ENCODE measurements around the gene C10orf105.

Gene C10orf105

DNA sequence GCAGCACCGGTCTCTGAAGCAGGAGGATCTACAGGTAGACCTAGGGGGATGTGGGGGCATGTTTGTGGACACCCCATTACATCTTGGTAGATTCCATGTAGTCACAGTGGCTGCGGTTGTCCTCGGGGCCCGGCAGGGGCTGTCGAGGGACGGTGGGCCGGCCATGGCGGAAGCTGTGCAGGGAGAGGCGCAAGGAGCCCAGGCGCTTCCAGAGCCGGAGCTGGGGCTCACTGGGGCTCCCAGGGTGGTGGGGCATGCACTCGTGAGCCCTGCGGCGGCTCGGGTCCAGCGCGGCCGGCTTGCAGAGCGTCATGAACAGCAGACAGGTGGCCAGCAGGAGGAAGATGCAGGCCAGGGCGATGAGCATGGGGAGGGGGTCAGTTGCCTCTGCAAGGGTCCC lies 3.7 kb downstream of the C10orf105 start:
- DNase-seq: no peak

DNA sequence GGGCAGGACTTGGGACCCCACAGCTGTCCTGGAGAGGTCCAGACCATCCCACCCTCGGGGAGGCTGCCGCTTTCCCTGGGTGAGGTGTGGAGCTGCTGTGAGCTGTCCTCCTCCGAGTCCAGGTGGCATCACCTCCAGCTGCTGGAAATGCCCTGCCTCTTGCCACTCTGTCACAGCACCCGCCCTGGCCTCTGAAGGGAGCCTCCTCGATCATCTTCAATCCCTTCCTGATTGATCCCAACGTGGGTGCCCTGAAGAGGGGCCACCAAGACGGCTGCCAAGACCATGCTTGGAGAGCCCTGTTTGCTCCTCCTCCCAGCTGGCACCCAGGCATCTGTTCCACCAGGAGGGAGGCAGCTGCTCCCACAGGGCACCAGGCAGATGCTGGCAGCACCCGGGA lies 4.6 kb downstream of the C10orf105 start:
- DNase-seq: no peak

DNA sequence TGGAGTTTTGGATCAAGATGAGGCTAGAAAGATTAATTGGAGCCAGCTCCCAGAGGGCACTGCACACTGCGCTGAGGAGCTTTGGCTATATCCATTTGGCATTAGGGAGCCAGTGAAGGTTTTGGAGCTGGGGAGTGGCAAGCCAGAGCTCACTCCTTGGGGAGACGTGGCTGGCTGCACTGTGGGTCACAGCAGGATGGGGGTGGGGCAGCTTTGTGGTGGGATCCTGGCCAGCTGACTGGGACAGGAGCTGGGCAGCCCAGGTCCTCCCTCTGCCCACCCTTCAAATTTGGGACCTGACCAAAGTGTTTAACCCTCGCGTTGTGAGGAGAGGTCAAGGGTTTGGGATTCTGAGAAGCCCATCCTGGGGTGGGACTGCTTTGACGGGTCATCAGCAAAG lies 5.0 kb downstream of the C10orf105 start:
- DNase-seq: no peak

DNA sequence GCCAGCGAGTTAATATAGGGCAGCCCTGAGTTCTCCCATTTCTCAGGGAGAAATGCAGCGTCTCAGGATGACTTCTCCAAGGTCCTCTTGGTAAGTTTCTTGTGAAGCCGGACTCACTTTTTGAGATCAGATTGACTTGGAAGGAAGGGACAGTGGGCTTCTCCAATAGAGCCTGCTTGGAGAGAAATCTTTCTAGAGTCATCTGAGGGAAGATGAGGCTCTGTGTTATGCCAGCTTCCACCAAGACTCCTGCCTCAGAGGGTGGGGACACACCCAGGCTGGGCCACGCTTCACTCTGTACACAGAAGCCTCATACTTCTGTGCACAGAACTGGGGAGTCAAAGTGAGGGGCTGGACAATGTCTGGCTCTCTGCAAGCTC lies 5.6 kb downstream of the C10orf105 start:
- DNase-seq: no peak

DNA sequence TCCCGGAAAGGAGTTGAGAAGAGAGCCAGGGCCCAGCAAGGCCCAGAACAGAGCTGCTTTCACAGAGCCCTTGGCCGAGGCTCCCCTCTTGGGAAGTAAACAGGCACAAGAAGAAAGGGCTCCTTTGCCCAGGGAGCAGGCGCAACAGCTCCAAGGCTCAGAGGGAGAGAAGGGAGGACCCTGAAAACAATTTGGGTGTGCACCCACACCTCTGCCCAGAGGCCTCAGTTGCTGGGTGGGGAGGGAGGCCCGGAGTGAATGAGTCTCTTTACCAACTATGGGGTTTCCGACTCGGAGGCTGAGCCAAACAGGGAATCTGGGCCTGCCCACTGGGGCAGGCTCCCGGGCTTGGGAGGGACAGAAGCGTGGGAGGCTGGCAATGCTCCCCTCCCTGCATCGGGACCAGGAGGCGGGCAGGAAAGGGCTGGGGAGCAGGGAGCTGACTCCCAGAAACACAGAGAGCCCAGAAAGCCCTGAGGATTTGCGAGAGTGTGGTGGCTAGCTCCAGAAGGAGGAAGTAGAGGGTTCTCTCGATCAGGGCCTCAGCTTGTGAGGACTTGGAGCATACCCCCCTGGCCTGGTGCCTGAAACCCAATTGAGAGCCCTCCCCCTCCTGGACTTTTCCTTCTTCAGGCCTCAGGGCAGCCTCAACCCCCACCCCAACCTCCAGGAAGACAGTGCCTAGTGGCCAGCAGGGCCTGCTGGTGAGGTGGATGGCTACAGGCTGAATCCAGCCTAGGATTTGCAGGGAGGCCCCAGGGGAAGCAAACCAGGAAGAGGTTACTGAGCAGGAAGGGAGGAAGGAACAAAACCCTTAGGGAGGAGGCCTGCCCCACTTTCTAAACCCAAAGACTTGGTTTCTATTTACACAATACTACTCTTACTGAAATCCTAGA lies 6.2 kb downstream of the C10orf105 start:
- DNase-seq: no peak

DNA sequence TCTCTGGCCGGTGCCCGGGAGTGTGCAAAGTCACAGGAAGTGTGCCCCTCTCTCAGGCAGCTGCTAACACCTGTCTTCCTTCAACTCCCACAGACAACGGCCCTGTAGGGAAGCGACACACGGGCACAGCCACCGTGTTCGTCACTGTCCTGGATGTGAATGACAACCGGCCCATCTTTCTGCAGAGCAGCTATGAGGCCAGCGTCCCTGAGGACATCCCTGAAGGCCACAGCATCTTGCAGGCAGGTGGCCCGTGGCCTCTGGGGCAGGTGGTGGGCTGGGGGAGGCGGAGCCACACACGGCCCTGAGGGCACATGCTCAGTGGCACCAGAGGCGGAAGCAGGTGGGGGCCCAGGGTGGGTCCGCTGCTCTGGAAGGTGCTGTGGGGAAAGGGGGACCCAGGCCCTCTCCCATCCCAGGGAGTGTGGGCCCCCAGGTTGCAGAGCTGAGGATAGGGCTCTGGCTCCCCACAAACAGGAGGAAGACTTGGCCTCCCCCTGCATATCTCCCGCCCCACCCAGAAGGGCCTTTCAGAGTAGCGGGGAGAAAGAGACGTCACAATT lies 6.9 kb downstream of the C10orf105 start:
- DNase-seq: no peak

DNA sequence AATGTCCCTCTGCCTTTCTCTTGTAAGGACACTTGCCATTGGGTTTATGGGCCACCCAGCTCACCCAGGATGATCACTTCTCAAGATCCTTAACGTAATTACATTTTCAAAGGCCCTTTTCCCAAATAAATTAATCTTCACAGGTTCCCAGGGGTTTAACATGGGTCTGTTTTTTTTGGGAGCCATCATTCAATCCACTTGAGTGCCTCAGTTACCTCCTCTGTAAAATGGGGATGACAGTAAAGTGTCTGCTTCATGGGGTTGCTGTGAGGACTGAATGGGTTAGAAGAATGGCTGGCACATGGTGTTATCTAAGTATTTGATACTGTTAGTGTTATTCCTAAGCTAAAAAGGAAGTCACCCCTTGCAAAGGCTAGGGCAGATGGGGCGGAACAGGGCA lies 7.4 kb downstream of the C10orf105 start:
- DNase-seq: no peak

DNA sequence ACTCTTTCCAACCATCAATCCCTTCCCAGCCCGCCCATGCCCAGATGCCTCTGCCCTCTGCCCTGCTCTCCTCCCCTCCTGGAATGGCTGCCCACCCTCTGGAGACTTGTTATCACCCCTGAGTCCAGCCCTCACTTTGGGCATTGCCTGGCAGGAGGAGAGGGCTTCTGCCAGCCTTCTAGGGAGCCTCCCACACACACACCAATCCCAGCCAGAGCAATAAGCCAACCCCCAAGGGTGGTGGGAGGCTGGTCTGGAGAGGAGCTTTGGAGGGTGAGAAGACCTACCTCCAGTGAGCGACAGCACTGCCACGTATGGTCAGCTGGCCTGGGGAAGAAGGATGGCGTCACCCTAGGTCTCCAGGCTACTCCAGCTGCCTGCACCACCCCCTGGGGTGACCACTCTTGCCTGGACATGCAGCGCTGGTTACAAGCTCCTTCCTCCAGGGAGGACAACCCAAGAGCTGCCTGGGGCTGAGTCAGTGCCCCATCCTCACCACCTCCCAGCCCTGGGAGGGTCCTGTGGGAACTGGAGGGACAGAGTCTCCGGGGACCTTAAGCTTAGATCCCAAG lies 8.4 kb downstream of the C10orf105 start:
- DNase-seq: no peak

DNA sequence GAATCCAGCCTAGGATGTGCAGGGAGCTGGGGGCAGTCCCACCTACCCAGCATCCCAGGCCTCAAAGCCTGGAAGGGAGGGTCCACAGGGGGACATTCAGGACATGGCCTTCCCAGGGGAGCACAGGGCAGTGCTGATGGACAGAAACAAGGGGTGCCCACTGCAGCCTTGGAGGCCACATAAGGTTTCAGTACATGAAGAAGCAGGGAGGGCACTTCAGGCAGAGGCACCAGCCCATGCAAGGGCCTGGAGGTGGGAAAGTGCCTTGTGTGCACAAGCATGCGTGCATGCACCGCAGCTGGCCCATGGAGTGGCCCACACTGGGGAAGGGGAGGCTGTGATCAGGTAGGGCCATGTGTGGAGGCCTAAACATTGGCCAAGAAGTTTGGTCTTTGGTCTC lies 9.1 kb downstream of the C10orf105 start:
- DNase-seq: no peak

DNA sequence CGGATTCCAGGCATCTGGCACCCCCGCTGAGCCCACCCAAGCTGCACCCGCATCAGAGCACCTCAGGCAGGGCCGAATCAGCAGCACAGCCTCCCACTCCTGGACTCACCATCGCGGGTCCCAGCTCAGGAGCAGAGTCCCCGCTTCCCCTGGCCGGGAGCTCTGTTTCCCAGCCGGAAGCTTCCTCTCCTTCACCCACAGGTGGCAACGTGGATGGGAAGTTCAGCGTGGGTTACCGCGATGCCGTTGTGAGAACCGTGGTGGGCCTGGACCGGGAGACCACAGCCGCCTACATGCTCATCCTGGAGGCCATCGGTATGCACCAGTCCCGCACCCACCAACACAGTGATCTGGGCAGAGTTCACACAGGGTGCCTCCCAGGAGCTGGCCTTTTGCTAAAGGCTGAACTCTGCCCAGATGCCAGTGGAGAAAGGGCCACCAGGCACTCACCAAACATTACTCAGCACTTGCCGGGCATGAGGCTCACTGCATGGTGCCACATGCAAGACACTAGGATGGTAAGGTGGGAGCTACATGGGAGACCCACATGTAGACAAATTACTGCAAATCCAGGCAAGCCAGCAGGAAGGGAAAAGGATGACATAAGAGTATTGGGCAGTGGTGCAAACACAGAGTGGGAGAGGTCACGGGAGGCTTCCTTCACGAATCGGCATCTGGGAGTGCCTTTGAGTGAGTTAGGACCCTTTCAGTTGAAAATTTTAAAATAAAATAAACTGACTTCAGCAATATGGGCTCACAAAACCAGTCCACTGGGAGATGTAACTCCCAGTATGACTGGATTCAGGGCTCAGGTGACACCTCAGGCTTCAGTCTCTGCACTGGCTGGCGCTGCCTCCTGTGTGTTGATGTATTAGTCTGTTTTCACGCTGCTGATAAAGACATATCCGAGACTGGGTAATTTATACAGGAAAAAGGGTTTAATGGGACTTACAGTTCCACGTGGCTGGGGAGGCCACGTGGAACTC lies 10.4 kb downstream of the C10orf105 start:
- no peak for DNase-seq

DNA sequence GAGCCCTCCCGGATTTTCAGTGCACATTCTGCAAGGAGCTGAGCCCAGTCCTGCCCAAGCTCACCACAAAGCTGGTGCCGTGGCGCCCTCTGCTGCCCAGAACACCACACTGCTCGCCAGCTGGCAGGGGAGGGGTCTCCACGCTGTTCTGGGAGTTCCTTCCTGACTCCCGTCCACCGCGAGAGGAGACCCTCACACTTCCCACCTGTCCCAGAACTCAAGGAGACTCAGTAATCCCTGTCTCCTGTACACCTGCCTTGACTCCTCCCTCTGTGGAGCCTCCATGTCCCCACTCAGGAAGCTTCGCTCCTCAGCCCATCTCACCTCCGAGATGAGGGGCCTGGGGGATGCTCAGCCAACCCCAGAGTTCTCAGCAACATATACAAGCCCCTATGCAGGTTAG lies 11.3 kb downstream of the C10orf105 start:
- DNase-seq: no peak

DNA sequence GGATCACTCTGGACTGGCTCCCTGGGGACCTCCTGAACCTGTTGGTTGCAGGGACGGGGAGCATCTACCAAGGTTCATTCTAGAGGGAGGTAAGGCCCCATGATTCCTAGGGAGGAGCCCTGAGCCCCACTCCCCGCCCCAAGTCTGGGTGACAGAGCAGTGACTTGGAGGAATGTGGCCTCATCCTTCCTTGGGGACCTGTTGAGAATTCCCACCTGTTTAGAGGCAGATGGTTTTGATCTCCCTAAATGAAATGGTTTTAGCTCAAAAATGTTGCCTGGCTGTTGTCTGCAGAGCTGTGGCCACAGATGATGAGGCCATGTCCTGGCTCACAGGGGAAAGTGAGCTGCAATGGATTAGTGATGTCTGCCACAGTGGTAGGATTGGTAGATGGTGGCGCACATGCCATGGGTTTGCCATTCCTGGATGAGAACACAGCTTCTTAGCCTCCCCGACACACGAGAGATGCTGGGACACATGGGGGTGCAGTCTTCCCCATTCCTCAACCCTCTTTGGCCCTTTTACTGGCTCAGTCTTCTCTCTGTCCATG lies 12.3 kb downstream of the C10orf105 start:
- no peak for DNase-seq

DNA sequence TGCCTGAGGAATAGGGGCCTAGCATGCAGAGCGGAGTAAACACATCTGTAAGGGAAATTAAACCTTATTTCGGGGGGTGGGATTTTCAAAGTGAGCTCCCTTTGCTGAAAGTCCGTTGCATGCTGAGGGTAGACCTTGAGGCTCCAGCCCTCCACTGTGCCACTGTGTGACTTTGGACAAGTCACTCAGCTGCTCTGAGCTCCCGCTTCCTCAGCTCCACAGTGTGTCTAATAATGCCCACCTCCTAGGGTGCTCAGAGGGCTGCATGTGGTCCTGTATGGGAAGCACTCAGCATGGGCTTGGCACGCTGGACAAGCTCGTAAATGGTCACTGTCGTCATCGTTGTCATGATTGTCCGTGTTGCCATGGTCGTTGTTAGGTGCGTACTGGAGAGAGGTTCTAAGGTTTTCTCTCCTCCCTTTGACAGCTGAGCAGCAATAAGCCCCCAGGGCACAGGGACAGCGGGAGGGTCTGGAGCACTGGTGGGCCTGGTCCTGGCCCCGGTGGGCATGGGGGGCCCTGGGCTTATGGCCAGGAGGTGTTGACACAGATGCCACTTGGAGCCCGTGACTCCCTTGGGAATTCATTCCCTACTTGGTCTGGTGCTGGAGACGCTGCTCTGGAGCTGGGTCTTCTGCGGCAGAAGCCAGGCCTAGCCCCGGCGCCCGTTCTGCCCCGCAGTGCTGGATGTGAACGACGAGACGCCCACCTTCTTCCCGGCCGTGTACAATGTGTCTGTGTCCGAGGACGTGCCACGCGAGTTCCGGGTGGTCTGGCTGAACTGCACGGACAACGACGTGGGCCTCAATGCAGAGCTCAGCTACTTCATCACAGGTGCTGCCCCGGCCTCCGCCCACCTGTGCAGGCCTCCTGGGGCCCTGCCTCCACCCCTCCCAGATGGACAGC lies 13.1 kb downstream of the C10orf105 start:
- no peak for DNase-seq

DNA sequence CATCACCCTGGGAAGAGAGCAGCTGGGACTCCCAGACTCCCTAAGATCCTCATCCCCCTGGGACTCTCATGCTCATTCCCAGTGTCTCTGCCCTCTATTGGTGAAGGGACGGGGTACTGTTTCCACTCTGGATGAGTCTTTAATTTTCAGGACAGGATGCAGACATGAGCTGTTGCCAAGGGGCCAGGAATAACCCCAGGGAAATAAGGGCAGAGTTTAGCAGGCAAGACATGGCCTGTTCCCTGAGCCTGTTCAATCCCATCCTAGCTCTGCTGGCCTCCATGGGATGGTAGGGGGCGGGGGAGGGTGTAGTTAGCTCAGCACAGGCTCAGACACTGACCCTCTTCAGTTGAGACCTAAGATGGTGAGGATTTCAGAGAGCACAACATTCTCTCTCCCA lies 14.0 kb downstream of the C10orf105 start:
- DNase-seq: no peak

DNA sequence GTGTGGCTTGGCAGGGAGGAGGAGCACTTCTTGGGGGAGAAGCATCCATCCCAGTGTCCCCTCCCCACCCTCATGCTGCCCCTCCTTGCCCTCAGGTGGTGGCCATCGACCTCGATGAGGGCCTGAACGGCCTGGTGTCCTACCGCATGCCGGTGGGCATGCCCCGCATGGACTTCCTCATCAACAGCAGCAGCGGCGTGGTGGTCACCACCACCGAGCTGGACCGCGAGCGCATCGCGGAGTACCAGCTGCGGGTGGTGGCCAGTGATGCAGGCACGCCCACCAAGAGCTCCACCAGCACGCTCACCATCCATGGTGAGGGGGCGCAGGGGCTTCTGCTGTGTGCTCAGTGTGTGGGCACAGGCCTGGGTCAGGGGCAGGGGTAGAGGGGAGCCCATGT lies 14.8 kb downstream of the C10orf105 start:
- DNase-seq: no peak

DNA sequence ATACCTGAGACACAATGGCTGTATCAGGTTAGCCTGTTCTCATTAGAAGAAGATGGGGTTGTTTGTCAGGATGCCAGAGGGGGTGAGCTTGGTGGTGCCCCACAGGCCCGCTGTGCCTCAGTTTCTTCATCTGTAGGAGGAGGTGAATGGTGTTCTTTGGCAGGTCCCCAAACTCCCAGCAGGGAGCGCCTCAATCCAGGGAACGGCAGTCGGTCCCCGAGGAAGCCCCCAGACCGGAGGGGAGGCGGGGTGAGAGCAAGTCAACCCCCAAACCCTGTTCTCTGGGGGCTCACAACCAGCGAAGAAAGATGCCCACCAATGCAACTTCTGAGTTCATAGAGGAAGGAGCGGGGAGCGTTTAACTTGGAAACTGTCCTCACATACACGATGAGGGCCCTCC lies 16.0 kb downstream of the C10orf105 start:
- no peak for DNase-seq

DNA sequence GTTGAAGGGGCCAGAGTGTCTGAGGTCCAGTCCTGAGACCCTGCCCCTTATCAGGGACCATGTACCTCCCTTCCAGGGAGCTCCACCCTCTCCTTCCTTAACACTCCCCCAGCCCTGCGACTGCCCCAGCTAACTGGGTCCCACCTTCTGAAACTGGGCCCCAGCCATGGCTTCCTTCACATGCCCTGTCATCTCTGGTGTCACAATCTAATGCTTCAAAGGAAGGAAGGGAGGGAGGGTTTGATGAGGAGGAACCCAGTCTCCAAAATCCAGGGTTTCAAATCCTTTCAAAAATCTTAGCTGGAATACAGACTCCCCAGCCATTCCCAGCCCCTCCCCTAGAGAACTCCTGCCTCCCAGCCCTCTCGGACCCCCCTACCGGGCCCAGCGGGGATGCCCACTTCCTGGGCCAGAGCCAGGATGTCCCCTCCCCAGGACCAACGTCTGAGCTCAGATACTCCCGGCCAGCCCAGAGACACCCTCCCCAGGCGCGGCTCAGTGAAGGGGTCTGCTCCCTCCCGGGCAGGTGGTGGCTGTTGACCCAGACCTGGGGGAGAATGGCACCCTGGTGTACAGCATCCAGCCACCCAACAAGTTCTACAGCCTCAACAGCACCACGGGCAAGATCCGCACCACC lies 18.0 kb downstream of the C10orf105 start:
- DNase-seq: no peak

DNA sequence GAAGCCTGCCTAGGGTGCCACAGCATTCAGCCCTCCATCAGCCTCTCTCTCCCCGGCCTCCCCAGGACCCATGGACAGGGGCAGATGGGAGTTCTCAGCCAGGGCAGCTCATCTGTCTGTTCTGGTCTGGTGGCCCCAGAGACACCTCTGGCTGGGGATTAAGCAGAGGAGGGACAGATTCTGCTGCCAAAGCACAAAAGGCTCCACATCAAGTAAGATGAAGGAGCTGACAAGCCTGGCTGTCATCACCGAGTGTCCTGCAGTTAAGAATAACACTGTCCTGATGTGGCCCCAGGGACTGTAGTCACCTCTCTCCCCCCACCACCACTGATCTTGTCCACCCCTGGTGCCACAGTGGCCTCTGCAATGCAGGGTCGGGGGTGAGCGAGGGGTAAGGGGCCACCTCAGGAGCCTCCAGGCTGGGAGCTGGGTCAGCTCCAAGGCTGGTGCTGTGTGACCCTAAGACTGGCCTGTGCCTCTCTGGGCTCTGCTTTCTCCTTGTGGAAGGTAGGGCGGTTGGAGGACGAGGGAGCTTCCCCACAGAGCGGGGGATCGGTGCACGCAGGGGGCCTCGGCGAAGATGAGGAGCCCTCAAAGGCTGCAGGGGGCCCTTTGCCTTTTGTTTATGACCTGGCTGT lies 18.7 kb downstream of the C10orf105 start:
- no peak for DNase-seq

DNA sequence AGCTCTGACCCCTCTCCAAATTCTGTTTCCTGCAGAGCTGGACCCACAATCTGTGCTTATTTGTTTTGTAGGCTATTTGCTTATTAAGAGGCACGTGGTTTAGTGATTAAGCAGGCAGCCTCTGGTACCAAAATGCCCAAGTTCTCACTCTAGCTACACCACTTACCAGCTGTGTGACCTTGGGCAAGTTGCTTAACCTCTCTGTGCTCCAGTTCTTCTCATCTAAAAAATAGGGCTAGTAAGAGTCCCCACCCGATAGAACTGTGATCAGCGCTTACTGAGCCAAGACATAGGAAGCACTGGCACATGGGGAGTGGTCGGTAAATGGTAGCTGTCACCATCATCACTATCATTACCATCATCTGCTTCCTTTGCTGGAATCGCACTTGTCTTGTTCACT lies 20.8 kb downstream of the C10orf105 start:
- DNase-seq: no peak

DNA sequence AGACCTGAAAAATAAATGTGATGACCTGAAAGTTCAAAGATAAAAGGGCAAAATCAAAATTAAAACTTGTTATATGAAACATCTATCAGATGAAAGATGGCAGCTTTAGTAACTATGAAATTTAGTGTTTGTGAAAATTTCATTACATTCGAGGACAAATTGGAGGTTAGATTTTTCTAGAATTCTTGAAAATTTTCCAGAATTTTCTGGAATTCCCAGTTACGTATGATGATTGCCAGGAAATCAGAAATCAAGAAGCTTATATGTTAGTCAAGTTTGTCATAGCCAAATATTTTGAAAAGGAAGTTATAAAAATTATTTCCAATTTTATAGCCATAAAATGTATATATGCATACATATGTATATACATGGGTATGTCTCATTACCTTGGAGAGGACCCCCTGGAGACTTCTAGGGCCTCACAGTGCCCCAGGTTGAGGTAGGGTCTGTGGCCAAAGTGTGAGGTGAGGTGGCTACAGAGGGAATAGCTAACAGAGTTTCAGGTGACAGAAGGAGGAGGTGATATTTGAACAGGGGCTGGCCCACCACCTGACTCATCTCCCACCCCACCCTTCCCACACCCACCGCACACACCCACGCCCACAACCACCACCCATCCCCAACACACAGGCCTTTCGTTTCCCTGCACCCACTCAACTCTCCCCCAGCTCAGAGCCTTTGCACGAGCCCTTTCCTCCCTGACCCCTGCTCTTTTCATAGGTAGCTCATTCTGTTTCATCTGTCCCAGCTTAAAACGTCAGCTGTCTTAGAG lies 21.5 kb downstream of the C10orf105 start:
- no peak for DNase-seq
